ENCODE data around the gene SULT2B1.

DNA sequence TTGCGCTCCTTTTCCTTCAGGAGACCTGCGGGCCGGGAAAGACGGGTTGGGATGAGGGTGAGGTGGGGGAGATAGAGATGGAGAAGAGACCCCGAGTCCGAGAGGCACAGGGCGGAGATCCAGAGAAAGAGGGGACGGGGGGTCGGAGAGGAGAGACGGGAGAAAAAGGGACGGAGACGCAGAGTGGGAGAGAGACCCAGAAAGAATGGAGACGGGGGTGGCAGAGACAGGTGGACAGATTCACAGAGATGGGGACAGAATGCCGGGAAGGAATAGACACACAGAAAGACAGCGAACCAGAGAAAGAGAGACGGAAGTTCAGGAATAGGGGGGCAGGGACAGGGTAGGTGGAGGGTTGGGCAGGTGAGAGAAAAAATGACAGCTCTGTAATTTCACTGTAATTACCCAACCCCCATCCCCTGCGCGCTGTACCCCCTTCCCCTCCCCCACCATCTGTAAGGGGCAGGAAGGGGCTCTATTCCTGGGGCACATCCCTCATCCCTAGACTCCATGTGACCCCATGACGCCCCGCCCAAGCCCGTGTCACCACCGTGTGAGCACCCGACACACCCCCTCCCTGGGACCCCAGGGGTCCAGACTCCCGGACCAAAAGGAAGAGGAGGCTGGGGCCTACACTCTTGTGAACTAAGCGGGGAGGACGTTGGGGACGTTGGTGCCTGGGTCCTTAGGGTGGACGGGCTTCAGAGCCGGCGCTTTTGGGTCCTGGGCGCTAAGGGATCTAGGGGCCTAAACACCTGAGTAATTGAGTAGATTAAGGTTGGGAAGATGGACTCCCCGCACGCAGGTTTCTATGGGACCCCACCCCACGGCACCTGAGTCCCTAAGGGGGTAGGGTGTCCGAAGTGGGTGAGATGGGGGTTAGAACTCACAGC is 84.2 kb downstream of the SULT2B1 start:
- TF ChIP-seq CTCF (conservative IDR thresholded peaks at IDR 0.05): no peak
- TF ChIP-seq EZH2 (IDR thresholded peaks at IDR 0.05; ENCODE audit: low read depth): no peak
